ENCODE measurements around the gene ABCC3. TPM values are rescaled to one million over a fixed set of nuclear protein-coding genes. Genes with fewer than 3 reads are reported as not detected.

The ABCC3 gene
- total and polyA plus RNA-seq, 9 of the 15 experiments (the other 6 are each of a cell fraction or from before 2014, with no cell fraction given) = 0.03 to 1.6 (median 0.42) TPM; not detected in 5

GRCh38 chr17:50681263-50682200 is 46.9 kb downstream of the ABCC3 start (continued):
- TF ChIP-seq FOXK2 (conservative IDR thresholded peaks at IDR 0.05 in 1 of 2, IDR thresholded peaks at IDR 0.05 in 1 of 2; ENCODE audit: low read depth in 2 of 2) = peak; percentile 38 to 65; a peak in 3 of 4 replicates
- peak; percentile 32; the same call in 1 of the 2 replicates for TF ChIP-seq LCOR (CRISPR knock-in tag; IDR thresholded peaks at IDR 0.05)
- TF ChIP-seq TGIF2 (CRISPR knock-in tag; IDR thresholded peaks at IDR 0.05) = no peak
- TF ChIP-seq EHMT2 (IDR thresholded peaks at IDR 0.05) = peak; percentile 42; the same call in 1 of the 2 replicates
- TF ChIP-seq RAD21 (CRISPR knock-in tag; conservative IDR thresholded peaks at IDR 0.05 in 1 of 2, IDR thresholded peaks at IDR 0.05 in 1 of 2) = peak; percentile 90 to 96
- peak; percentile 25 for TF ChIP-seq CTCFL (IDR thresholded peaks at IDR 0.05; ENCODE audit: borderline replicate concordance, insufficient read depth, low read depth, low read length, poor library complexity, severe bottlenecking)
- 0 out of 2 replicates have a peak, but pooled peaks have one; percentile 18 for TF ChIP-seq TEAD4 (IDR thresholded peaks at IDR 0.05; ENCODE audit: low read length)
- TF ChIP-seq TEAD4 (CRISPR knock-in tag; IDR thresholded peaks at IDR 0.05; ENCODE audit: borderline replicate concordance) = no peak
- peak in 1 of 2 experiments; percentile 41; a peak in 1 of 4 replicates for TF ChIP-seq HDAC1 (IDR thresholded peaks at IDR 0.05)
- peak; percentile 86 to 98 (median 97) for TF ChIP-seq CTCF (IDR thresholded peaks at IDR 0.05 in 2 of 3, conservative IDR thresholded peaks at IDR 0.05 in 1 of 3; ENCODE audit: insufficient read depth in 2 of 3, low read depth in 1 of 3, low read length in 3 of 3)
- TF ChIP-seq MCM2 (IDR thresholded peaks at IDR 0.05; ENCODE audit: low read depth) = no peak
- TF ChIP-seq KAT7 (CRISPR knock-in tag; IDR thresholded peaks at IDR 0.05; ENCODE audit: borderline replicate concordance) = no peak
- TF ChIP-seq MEIS2 (IDR thresholded peaks at IDR 0.05; ENCODE audit: partially characterized antibody) = peak; percentile 9
- TF ChIP-seq ARID1B (IDR thresholded peaks at IDR 0.05) = 0 out of 2 replicates have a peak, but pooled peaks have one; percentile 16
- peak in 1 of 2 experiments; percentile 57; a peak in 1 of 4 replicates for TF ChIP-seq RCOR1 (IDR thresholded peaks at IDR 0.05; ENCODE audit: borderline replicate concordance in 1 of 2, low read depth in 2 of 2, low read length in 2 of 2)
- TF ChIP-seq CC2D1A (IDR thresholded peaks at IDR 0.05) = peak; percentile 90
- TF ChIP-seq HMG20B (CRISPR knock-in tag; IDR thresholded peaks at IDR 0.05) = no peak
- peak; percentile 84 for TF ChIP-seq DEAF1 (CRISPR knock-in tag; IDR thresholded peaks at IDR 0.05)
- no peak for TF ChIP-seq DLX4 (CRISPR knock-in tag; IDR thresholded peaks at IDR 0.05)
- TF ChIP-seq ARID2 (IDR thresholded peaks at IDR 0.05) = peak; percentile 95
- TF ChIP-seq PML (IDR thresholded peaks at IDR 0.05; ENCODE audit: low read length) = no peak
